CD4-positive, alpha-beta T cell (primary cell): ENCODE results near the gene ACACA. TPM values are rescaled to one million over a fixed set of nuclear protein-coding genes. Genes with fewer than 3 reads are reported as not detected.

Experiments
- ATAC-seq: fragments of 200-7000 bp; cut with Tn5 transposase; one replicate; pipeline ENCODE4 v1.10.0; 2022; ENCODE audit warnings: mild to moderate bottlenecking; ENCODE audit not compliant: poor library complexity
- CTCF ChIA-PET: fragments of 350-600 bp; sonication (Branson Sonifier 250); formaldehyde crosslinking; loops from one replicate; lab custom pipeline; 2021; ENCODE audit warnings: antibody characterized with exemption, inconsistent platforms; lab: Charles Lee
- POLR2A ChIA-PET: fragments of 350-600 bp; sonication (Branson Sonifier 250); formaldehyde crosslinking; loops from one replicate; lab custom pipeline; 2021; ENCODE audit warnings: antibody characterized with exemption, inconsistent platforms; lab: Charles Lee
- DNase-seq, 14 experiments: peaks; one replicate each; pipeline ENCODE4 v3.0.0-alpha.2; 2013 to 2020; ENCODE audit warnings: mixed read lengths in 2 of 14
- H3K27ac ChIP-seq, 2 donors: one replicate each; pipeline versions ENCODE4 v1.5.1 to v1.7.0; 2013; ENCODE audit warnings: low read length in 2 of 2, low read depth in 1 of 2, mild to moderate bottlenecking in 1 of 2
- H3K27me3 ChIP-seq, 2 experiments: 1 replicate in 1 of 2; 2 replicates in 1 of 2; pipeline versions ENCODE4 v1.6.1 to v1.7.0; 2013; ENCODE audit warnings: low read length in 2 of 2, control low read depth in 1 of 2, mild to moderate bottlenecking in 1 of 2, moderate library complexity in 1 of 2; ENCODE audit not compliant: insufficient read depth in 2 of 2, control insufficient read depth in 1 of 2
- H3K36me3 ChIP-seq: one replicate; pipeline ENCODE4 v1.6.1; 2013; ENCODE audit warnings: low read length, control low read depth; ENCODE audit not compliant: insufficient read depth
- H3K4me1 ChIP-seq: one replicate; pipeline ENCODE4 v1.6.1; 2013; ENCODE audit warnings: low read length, control low read depth; ENCODE audit not compliant: insufficient read depth
- H3K4me3 ChIP-seq: one replicate; pipeline ENCODE4 v1.5.1; 2013; ENCODE audit warnings: mild to moderate bottlenecking, low read length, moderate library complexity
- H3K9me3 ChIP-seq, 2 experiments: 1 replicate in 1 of 2; 2 replicates in 1 of 2; pipeline versions ENCODE4 v1.6.1 to v1.7.0; 2013; ENCODE audit warnings: low read length in 2 of 2, mild to moderate bottlenecking in 2 of 2, control low read depth in 1 of 2, moderate library complexity in 1 of 2; ENCODE audit not compliant: control insufficient read depth in 1 of 2, insufficient read depth in 1 of 2
- H3K27ac Mint-ChIP-seq: one replicate; pipeline ENCODE4 v1.8.0; 2020; ENCODE audit warnings: mixed read lengths
- H3K27me3 Mint-ChIP-seq: one replicate; pipeline ENCODE4 v1.8.0; 2021; ENCODE audit warnings: mixed read lengths
- H3K36me3 Mint-ChIP-seq: one replicate; pipeline ENCODE4 v1.8.0; 2021; ENCODE audit warnings: low read depth, mixed read lengths
- H3K4me1 Mint-ChIP-seq: one replicate; pipeline ENCODE4 v1.8.0; 2021; ENCODE audit warnings: low read depth, mixed read lengths
- H3K4me3 Mint-ChIP-seq: one replicate; pipeline ENCODE4 v1.8.0; 2020; ENCODE audit warnings: mild to moderate bottlenecking, mixed read lengths
- H3K9me3 Mint-ChIP-seq: one replicate; pipeline ENCODE4 v1.8.0; 2020; ENCODE audit warnings: mixed read lengths
- CTCF ChIP-seq: fragments of 200-600 bp; IDR thresholded peaks from one replicate; pipeline ENCODE4 v1.8.0; 2022; ENCODE audit warnings: antibody characterized with exemption, mild to moderate bottlenecking
- intact Hi-C, 2 experiments: fragments of 100-400 bp; cut with DNase I in 1 of 2; cut with micrococcal nuclease in 1 of 2; formaldehyde crosslinking; loops; one replicate each; pipeline versions ENCODE4 v1.15.1 to v1.9.0; 2023 to 2025; cut with DNase I, micrococcal nuclease
- total RNA-seq, 174 experiments: library from RNA in 2 of 174; stranded (reverse) in 2 of 174; gene quantifications; one replicate each; pipeline ENCODE4 v1.2.3 and lab custom pipeline; 2021 to 2026

Gene ACACA
- total RNA-seq, 2 experiments from 2014 or later: 26.0 to 28.9 TPM

GRCh38 chr17:37239690-37240334 is 166.8 kb downstream of the ACACA start:
- ATAC-seq (no peak), DNase-seq (peak in 3 of 14 experiments; percentile 21 to 44 (median 31))
- no peak overlapping the region for H3K4me3 Mint-ChIP-seq
- H3K4me1 ChIP-seq: no peaks in the 10 kb centered on the region
- no peaks in the 10 kb centered on the region for H3K9me3 Mint-ChIP-seq
- no peaks in the 10 kb centered on the region for H3K9me3 ChIP-seq
- H3K4me3 ChIP-seq: no peak overlapping the region
- peaks cover 27% of the 10 kb centered on the region for H3K36me3 ChIP-seq
- H3K27ac Mint-ChIP-seq: no peak overlapping the region
- ChIA-PET POLR2A (interaction anchor here (0.6 kb wide), 1 partner anchor 743 kb away, joined by 4 read pairs; no protein-coding TSS in a partner anchor), CTCF (interaction anchor here (1.0 to 1.6 kb wide), 3 partner anchors 192 to 637 kb away, joined by 3 to 9 read pairs (median 4); partner anchors contain the start of gene MRM1)
- H3K36me3 Mint-ChIP-seq: peaks cover 64% of the 10 kb centered on the region
- H3K27me3 Mint-ChIP-seq: no peaks in the 10 kb centered on the region
- H3K4me1 Mint-ChIP-seq: no peaks in the 10 kb centered on the region
- H3K27me3 ChIP-seq: no peaks in the 10 kb centered on the region
- H3K27ac ChIP-seq: no peak overlapping the region
- intact Hi-C loops: loop anchor here (1.0 to 10.0 kb wide), 3 partner anchors 195 to 1273 kb away; no protein-coding TSS in a partner anchor
- TF ChIP-seq CTCF: peak; percentile 63

GRCh38 chr17:37234106-37234505 is 172.5 kb downstream of the ACACA start:
- no peaks in the 10 kb centered on the region for H3K27me3 Mint-ChIP-seq
- H3K36me3 ChIP-seq: no peaks in the 10 kb centered on the region
- H3K27ac Mint-ChIP-seq: no peak overlapping the region
- no peaks in the 10 kb centered on the region for H3K9me3 Mint-ChIP-seq
- H3K36me3 Mint-ChIP-seq: peaks cover 54% of the 10 kb centered on the region
- no peaks in the 10 kb centered on the region for H3K4me1 Mint-ChIP-seq
- H3K27ac ChIP-seq: no peak overlapping the region
- no peak overlapping the region for H3K4me3 Mint-ChIP-seq
- POLR2A ChIA-PET: no interaction called here
- H3K4me3 ChIP-seq: no peak overlapping the region
- DNase-seq: no peak
- intact Hi-C loops: loop anchor here in 1 of 2 experiments (10.0 kb wide), 1 partner anchor 189 kb away; no protein-coding TSS in a partner anchor
- CTCF ChIA-PET: interaction anchor here (0.8 to 1.2 kb wide), 2 partner anchors 9 to 13 kb away, joined by 3 read pairs; no protein-coding TSS in a partner anchor
- no peak for ATAC-seq
- H3K4me1 ChIP-seq: no peaks in the 10 kb centered on the region
- no peaks in the 10 kb centered on the region for H3K9me3 ChIP-seq
- H3K27me3 ChIP-seq: no peaks in the 10 kb centered on the region
- TF ChIP-seq CTCF: no peak

- no peaks in the 10 kb centered on the region for H3K27me3 Mint-ChIP-seq
- Histone ChIP-seq H3K4me1 (no peaks in the 10 kb centered on the region), H3K9me3 (no peaks in the 10 kb centered on the region), H3K27ac (no peak overlapping the region), H3K36me3 (no peaks in the 10 kb centered on the region), H3K27me3 (no peaks in the 10 kb centered on the region), H3K4me3 (no peak overlapping the region)
- TF ChIP-seq CTCF: no peak
- DNase-seq (no peak), ATAC-seq (no peak)
- intact Hi-C loops: loop anchor here in 1 of 2 experiments (10.0 kb wide), 1 partner anchor 188 kb away; no protein-coding TSS in a partner anchor
- H3K4me1 Mint-ChIP-seq: no peaks in the 10 kb centered on the region
- H3K27ac Mint-ChIP-seq: no peak overlapping the region
- H3K4me3 Mint-ChIP-seq: no peak overlapping the region
- POLR2A ChIA-PET: no interaction called here
- CTCF ChIA-PET: interaction anchor here (1.2 kb wide), 1 partner anchor 10 kb away, joined by 3 read pairs; no protein-coding TSS in a partner anchor
- peaks cover 56% of the 10 kb centered on the region for H3K36me3 Mint-ChIP-seq
- no peaks in the 10 kb centered on the region for H3K9me3 Mint-ChIP-seq
These were observed 173.6 kb downstream of the ACACA start for GRCh38 chr17:37233036-37233435.
